HEK293 (cell line): ENCODE results near the gene DCUN1D2.

ENCODE experiments used
- KLF8 ChIP-seq: fragments of 450-650 bp; formaldehyde crosslinking; IDR thresholded peaks from 2 replicates; pipeline ENCODE4 v1.5.1; 2016; ENCODE audit warnings: missing biosample characterization, missing genetic modification characterization
- ZBTB8A ChIP-seq: fragments of 450-650 bp; formaldehyde crosslinking; IDR thresholded peaks from 2 replicates; pipeline ENCODE4 v1.5.1; 2016; ENCODE audit warnings: missing biosample characterization, missing genetic modification characterization
- ZFP3 ChIP-seq: fragments of 450-650 bp; formaldehyde crosslinking; IDR thresholded peaks from 2 replicates; pipeline ENCODE4 v1.5.1; 2016; ENCODE audit warnings: low read depth, missing biosample characterization, missing genetic modification characterization
- ZNF274 ChIP-seq, 2 experiments: fragments of 200-500 bp in 1 of 2; fragments of 450-650 bp in 1 of 2; sonication (Bioruptor generic) in 1 of 2; formaldehyde crosslinking in 1 of 2; IDR thresholded peaks; 2 replicates each; pipeline versions ENCODE4 v1.5.1 to v1.6.1; 2014 to 2016; ENCODE audit warnings: borderline replicate concordance in 1 of 2, inconsistent platforms in 1 of 2, low read length in 1 of 2, missing biosample characterization in 1 of 2, missing genetic modification characterization in 1 of 2
- ZNF302 ChIP-seq: fragments of 450-650 bp; formaldehyde crosslinking; IDR thresholded peaks from 2 replicates; pipeline ENCODE4 v1.5.1; 2016; ENCODE audit warnings: missing biosample characterization, missing genetic modification characterization, low read depth
- ZNF311 ChIP-seq: fragments of 450-650 bp; formaldehyde crosslinking; IDR thresholded peaks from 2 replicates; pipeline ENCODE4 v1.5.1; 2017; ENCODE audit warnings: missing biosample characterization, missing genetic modification characterization, borderline replicate concordance
- ZNF416 ChIP-seq: fragments of 450-650 bp; formaldehyde crosslinking; IDR thresholded peaks from 2 replicates; pipeline ENCODE4 v1.5.1; 2016; ENCODE audit warnings: missing biosample characterization, missing genetic modification characterization
- TF ChIP-seq, protein P1 (sequence below): fragments of 450-650 bp; formaldehyde crosslinking; IDR thresholded peaks from 2 replicates; pipeline ENCODE4 v1.5.1; 2016; ENCODE audit warnings: missing biosample characterization, missing genetic modification characterization

DNA sequence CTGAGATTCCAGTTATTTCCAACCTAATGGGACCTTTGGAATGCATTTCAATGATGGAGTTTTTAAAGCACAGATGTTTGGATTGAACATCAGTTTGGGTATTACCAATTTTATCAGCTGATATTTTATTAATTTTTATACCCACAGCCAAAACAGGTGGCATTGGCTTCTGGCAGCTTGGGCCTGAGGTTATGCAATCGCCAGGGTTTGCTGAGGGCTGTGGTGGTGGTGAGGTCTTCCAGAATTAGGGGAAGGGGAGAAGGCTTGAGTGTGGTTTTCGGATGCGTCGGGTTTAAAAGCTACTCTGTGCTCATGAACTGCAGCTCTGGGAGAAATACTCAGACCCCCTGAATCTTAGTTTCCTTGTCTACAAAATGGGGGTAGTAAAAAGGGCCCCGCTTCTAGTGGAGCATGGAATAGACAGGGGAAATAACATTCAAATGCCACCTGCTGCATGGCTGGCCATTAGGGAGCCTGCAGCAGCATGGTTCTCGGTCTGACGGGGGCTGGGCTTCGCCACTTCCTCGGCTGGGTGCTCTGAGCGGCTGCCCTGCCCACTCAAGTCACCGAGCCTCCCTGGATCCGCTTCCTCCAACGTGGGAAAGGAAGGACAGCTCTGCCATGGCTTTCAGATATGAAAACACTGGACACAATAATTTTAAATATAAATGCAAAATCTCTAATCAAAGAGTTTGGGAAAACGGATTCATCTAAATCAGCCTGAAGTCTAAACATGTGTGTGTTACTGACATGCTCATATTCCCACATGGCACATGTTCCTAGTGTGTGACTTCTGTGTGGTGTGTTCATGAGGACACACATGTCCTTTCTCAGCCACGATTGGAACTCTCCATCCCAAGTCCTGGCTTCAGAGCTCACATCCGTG lies 72.4 kb downstream of the DCUN1D2 start:
- no peak for TF ChIP-seq ZNF416 (tag by site-specific recombination)
- no peak for TF ChIP-seq KLF8 (tag by site-specific recombination)
- TF ChIP-seq, protein P1, sequence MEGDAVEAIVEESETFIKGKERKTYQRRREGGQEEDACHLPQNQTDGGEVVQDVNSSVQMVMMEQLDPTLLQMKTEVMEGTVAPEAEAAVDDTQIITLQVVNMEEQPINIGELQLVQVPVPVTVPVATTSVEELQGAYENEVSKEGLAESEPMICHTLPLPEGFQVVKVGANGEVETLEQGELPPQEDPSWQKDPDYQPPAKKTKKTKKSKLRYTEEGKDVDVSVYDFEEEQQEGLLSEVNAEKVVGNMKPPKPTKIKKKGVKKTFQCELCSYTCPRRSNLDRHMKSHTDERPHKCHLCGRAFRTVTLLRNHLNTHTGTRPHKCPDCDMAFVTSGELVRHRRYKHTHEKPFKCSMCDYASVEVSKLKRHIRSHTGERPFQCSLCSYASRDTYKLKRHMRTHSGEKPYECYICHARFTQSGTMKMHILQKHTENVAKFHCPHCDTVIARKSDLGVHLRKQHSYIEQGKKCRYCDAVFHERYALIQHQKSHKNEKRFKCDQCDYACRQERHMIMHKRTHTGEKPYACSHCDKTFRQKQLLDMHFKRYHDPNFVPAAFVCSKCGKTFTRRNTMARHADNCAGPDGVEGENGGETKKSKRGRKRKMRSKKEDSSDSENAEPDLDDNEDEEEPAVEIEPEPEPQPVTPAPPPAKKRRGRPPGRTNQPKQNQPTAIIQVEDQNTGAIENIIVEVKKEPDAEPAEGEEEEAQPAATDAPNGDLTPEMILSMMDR = no peak
- TF ChIP-seq ZNF311 (tag by site-specific recombination) = no peak
- no peak for TF ChIP-seq ZNF302 (tag by site-specific recombination)
- TF ChIP-seq ZFP3 (tag by site-specific recombination) = no peak
- no peak for TF ChIP-seq ZNF274 (IDR thresholded peaks at IDR 0.05; ENCODE audit: low read length)
- no peak for TF ChIP-seq ZNF274 (tag by site-specific recombination; IDR thresholded peaks at IDR 0.05; ENCODE audit: borderline replicate concordance)
- no peak for TF ChIP-seq ZBTB8A (tag by site-specific recombination)
